Peyer's patch (tissue), 4 donors: ENCODE measurements around the gene EXOSC2.
"Not testable (repeated sequence)": the region's sequence is repeated elsewhere in the genome, so short reads cannot be mapped to it uniquely, and the experiment has no call there.

Experiments
- CTCF ChIP-seq, 6 experiments: fragments of 450-650 bp in 4 of 6; fragments of 200-600 bp in 2 of 6; sonication (generic) in 1 of 6; IDR thresholded peaks; one replicate each; pipeline ENCODE4 v1.5.1; 2017 to 2019; ENCODE audit warnings: antibody characterized with exemption in 6 of 6, mild to moderate bottlenecking in 3 of 6, moderate library complexity in 1 of 6
- POLR2A ChIP-seq, 2 donors: fragments of 450-650 bp; IDR thresholded peaks; one replicate each; pipeline ENCODE4 v1.5.1; 2017; ENCODE audit warnings: antibody characterized with exemption in 2 of 2, mild to moderate bottlenecking in 2 of 2, moderate library complexity in 2 of 2

GRCh38 chr9:130685945-130686344, 7.6 kb upstream of the EXOSC2 start:
- not testable (repeated sequence) for TF ChIP-seq CTCF, POLR2A (IDR thresholded peaks at IDR 0.05)
